Activated CD4-positive, alpha-beta T cell treated with anti-CD3 and anti-CD28 coated beads, Interleukin-2, Interleukin-6, amounts not matched to agents 100 ng/mL and 50 ng/mL, durations not matched to agents 16 hours and 8 hours (primary cell): Measurements from ENCODE around the gene C11orf21.

Experiments
- DNase-seq: peaks from one replicate; pipeline ENCODE4 v3.0.0-alpha.2; 2020

C11orf21 gene

DNA sequence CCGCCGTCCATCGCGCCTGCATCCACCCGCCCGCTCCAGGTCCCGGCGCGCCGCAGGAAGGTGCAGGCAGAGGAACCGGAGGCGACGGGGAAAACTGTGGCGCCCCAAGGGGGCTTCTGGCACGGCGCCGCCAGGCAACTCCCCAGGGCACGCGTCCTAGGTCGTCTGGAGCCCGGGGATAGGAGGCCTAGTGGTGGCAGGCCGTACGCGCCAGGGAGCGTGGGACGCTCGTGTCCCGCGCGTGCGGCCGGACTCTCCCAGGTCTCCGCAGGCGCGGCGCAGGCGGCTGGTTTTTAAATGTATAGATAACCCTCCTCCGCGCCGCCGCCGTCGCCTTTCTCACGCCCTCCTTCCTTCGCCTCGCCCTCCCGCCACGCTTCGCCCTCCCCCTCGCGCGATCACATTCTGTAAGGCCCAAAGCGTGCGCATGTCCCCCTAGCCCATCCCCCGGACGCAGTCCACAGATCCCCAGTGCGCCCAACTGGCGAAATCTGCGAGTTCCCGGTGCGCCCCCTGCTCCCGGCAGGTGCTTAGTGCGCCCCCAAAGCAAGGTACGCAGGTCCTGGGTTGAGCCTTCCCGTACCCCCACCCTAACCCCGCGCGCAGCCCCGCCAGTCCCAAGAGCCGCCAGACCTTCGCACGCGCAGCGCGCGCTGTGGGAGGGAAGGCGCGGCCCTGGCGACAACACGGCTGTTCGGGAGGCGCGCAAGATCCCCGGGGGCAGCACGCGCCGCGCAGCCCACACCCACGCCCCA, 31.2 kb downstream of the C11orf21 start, which contains the start of gene ASCL2:
ASCL2 (minus strand) TSS at position 267 of the 755 bp plus-strand sequence; CDS start at position 11, 256 bp downstream.
- no peak for DNase-seq

DNA sequence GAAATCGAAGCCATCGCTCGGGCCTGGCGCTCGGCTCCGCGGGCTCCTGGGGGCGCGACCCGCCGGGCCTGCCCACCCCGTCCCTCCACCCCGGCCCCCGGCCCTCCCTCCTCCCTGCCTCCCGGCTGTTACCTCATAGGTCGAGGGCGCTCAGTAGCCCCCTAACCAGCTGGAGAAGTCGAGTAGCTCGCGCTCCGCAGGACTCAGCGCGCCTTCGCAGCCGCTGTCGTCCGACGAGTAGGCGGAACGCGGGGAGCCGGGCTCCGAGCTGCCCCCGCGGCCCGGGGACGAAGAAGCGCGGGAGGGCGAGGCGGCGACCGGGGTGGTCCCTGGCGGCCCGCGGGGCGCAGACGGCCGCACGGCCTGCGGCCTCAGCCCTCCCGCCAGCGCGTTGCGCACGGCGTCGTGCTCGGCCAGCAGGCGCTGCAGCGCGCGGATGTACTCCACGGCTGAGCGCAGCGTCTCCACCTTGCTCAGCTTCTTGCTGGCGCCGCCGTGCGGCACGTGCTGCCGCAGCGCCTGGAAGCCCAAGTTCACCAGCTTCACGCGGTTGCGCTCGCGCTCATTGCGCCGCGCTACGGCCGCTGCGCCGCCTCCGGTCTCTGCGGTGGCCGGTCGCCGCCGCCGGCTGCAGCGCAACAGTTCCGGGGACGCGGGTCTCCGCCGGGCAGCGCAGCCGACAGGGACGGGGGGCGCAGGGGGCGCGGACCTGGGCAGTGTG, 32.0 kb downstream of the C11orf21 start:
- peak; percentile 68 for DNase-seq

GRCh38 chr11:2268729-2269600, 32.8 kb downstream of the C11orf21 start:
- peak; percentile 72 for DNase-seq

DNA sequence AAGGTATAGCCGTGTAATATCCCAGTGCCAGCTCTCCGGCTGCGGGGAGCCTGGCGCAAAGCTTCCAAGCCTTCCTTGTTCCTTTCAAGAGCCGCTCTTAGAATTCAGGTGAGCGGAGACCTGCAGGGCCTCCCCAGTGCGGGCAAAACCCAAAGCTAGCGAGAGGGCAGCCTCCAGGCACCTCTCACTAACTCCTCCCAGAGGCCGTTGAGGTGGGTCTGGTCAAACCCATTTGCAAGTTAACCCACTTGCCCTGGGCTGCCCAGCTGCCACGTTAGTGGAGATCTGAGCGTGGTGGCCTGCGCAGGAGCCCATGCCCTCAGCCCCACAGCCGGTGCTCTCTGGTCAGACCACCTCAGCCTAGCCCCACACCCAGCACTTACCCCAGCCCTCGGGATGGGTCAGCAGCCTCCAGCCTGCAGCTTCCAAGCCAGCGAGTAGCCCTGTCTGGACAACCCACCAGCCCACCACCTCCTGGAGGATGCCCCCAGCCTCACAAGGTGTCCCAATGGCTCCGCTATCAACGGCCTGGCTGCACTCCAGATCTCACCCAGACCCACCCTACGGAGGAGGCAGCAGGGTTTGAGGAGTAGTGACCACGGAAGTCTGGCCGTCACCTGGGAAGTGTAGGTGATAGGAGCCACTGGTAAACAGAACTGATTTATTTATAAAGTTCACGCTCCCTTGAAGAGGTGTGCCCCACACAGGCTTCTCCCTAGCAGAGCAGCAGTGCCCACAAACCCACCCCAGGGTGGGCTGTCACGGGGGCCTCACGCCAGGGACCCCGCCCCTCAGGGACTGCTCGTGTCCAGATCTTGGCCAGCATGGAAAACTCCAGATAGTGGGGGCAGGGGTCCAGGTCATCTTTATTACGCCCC, 33.6 kb downstream of the C11orf21 start:
- DNase-seq, result no peak

DNA sequence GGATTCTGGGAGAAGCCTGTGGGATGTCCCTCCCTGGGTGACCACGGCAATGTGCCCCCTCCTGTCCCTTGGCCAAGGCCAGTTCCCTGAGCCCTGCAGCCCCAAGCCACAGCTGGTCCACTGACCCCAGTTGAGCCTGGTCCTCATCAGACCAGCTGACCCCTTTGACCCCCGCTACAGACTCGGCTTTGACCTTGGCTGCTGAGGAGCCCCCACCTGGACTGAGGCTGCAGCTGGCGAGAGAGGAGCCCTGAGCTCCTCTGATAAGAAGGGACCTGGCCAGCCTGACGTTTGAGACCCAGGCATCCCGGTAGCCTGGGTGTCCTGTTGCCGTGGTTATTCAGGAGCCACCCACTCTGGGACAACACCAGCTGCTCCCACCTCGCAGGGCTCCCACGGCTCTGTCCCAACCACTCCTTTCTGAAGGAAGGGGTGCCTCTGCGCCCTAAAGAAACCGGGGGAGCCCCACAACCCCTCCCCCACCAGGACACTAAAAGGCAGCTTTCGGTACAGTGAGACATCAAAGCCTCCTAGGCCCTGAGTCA, 34.3 kb downstream of the C11orf21 start:
- no peak for DNase-seq

- no peak for DNase-seq
Measured at GRCh38 chr11:2266586-2267305, 35.0 kb downstream of the C11orf21 start.

DNA sequence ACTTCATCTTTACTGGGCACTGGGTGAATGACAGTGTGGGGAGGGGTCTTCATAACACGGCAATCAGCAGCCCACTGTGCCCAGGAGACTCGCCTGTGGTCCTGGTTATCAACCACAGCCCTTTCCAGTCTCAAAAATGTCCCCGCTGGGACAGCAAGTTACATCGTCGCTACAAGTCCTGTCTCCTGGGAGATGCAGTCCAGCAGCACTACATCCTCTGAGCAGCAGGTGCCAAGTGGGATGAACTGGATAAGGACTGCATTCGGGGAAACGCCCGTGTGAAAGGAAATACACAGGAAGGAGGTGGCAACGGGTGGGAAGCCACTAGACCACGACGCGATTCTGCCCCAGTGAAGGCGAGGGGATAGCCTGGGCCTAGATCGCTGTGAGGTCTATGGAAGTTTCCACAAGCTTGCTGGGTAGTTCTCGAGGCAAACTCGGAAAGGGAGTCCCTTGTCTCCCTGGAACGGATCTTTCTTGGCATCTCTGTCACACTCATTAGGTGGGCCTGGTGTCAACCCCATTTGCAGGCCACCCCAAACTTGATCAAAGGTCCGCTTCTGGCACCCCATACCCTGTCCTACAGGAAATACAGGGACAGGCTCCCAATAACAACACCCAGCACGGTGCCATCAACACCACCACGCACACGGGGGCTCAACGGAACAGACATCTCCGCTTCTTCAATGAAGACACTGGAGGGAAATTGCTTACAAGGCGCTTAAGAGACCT, 35.7 kb downstream of the C11orf21 start:
- peak; percentile 7 for DNase-seq

- DNase-seq, result peak; percentile 55
Measured at GRCh38 chr11:2265396-2265795, 36.3 kb downstream of the C11orf21 start.

DNA sequence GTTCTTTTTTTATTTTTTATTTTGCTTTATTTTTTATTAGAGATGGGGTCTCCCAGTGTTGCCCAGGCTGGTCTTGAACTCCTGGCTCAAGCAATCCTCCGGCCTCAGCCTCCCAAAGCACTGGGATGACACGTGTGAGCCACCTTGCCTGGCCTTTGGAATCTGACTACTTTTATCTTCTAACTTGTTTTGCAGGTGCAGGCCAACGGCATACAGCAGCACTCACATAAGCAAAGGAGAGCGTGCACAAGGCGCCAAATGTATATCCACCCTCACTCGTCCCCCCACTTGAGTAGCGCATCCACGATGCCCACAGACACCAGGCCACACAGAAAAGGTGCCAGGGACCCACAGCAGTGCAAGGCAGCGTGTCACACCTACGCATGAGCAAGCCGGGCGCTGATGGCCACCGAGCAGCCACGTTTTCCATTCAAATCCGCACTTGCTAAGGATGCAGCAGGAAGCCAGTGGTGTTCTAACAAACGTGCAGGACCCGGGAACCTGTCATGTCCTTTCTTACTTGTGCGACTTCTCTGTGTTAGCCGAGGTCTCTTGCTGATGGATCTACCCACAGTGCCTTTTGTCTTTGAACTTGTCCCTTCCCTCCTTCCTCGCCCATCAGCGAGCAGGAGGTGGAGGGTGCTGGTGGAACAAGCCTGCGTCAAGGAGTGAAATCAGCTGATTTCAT, 37.2 kb downstream of the C11orf21 start:
- no peak for DNase-seq

- DNase-seq, result no peak
Measured at GRCh38 chr11:2263724-2264360, 37.9 kb downstream of the C11orf21 start.

DNA sequence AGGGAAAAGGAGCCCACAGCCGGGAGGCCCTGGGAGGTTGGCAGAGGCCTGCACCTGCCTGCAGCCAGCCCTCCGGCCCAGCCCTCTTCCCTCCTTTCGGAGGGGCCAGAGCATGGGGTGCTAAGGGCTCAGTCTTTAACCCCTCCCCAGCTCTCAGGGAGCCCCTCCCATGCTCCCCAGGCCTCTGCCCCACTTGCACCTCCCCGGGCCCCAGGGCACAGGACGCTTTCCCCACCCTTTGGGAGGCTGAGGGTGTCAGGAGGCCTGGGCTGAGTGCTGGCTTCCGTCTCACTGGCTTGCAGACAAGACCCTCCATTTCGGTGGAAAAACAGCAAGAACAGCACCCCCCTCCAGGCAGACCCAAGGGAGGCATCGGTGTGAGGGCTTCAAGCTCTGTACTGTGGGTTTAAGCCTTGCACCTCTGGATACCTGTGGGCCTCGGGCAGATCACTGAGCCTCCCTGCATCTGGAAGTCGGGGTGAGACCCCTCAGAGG, 38.6 kb downstream of the C11orf21 start:
- DNase-seq, result no peak

- no peak for DNase-seq
Measured at GRCh38 chr11:2262301-2263070, 39.2 kb downstream of the C11orf21 start.

DNA sequence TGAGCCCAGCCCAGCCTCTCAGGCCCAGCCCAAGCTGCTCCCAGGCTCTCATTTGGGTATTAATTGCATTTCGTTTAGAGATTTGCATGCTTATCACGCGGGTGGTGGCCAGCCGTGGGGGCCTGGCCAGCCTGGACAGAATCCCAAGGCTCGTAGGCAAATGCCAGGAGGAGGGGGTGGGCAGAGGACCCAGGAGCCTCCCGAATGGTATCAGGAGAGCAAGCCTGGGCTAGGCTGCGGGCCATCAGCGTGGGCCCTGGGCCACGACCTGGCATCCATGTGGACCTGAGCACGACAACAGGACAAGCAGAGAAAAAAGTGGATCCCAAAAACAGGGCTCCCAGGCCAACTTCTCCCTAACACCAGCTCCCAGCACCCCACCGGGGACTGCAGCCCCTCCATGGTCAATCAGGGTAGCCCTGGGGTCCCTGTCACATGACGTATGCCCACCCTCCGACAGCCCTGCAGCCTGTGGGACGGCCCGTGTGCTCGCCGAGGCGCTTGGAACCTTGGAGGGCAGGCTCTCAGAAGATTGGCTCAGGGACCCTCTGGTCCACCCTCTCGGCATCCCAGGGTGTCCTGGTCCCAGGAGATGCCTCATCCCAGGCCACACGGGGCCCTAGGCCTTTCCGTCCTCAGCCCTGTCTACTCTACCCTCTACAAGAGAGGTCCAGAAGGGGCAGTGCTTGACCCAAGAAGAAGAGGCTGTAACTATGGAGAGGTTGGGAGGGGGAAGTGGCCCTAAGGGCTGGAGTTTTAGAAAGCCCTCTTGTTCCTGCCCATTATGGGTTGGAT, 40.1 kb downstream of the C11orf21 start:
- DNase-seq, result no peak

DNA sequence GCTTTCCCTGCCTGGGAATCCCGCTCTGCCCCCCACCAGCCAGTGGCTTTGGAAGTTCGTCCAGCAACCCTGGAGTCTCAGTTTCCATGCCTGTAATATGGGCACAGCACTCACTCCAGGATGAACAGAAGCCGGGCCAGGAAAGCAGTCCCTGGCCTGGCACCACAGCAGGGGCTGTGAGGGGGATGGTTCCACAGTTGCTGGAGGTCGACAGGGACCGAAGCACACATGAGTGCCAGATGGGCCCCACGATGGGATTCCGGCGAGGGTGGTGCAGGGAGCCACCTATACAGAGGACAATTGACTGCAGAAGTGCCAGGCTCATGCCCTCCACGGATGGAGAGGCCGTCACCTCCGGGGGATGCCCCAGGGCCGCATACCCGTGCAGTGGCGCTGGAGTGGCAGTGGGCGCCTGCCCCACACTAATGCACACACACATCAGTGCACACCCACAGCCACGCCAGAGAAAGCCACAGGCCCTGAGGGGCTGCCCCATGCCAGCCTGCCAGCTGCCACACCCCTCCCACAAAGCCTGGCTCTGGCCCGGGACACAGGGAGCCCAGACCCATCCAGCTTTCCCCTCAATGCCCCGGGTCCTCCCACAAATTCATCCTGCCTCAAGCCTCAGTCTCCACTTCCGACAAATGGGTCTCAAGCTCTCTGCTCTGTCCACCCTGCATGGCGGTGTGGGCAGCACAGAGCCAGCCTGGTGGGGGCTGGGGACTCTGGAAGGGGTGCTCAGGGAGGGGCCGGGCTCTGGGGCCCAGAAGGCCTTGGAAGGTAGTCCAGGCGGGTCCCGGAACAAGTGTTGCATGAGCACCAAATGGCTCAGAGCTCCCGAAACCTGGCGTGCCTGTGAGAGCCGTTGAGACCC, 41.0 kb downstream of the C11orf21 start:
- no peak for DNase-seq

GRCh38 chr11:2259897-2260451, 41.7 kb downstream of the C11orf21 start:
- no peak for DNase-seq

- no peak for DNase-seq
Measured at GRCh38 chr11:2259466-2259830, 42.3 kb downstream of the C11orf21 start.
